HepG2 (cell line): ENCODE results near the gene PAM16. TPM values are rescaled to one million over a fixed set of nuclear protein-coding genes. Genes with fewer than 3 reads are reported as not detected.

Experiments
- CREM ChIP-seq, 2 experiments: sonication (generic) in 1 of 2; formaldehyde crosslinking in 1 of 2; IDR thresholded peaks; 2 replicates each; pipeline versions ENCODE4 v1.4.0 to v1.6.1; 2016 to 2020; ENCODE audit warnings: antibody characterized with exemption in 1 of 2, mild to moderate bottlenecking in 1 of 2, missing genetic modification reagents in 1 of 2
- GATA4 ChIP-seq: sonication (generic); IDR thresholded peaks from 2 replicates; pipeline ENCODE4 v1.6.1; 2016; ENCODE audit warnings: antibody characterized with exemption, low read depth, borderline replicate concordance
- HDAC6 ChIP-seq: fragments of 200-600 bp; sonication (generic); IDR thresholded peaks from 2 replicates; pipeline ENCODE4 v1.7.0; 2017; ENCODE audit warnings: mild to moderate bottlenecking, antibody characterized with exemption, low read length, low read depth
- HOXA5 ChIP-seq: sonication (generic); formaldehyde crosslinking; IDR thresholded peaks from 2 replicates; pipeline ENCODE4 v1.4.0; 2020; ENCODE audit warnings: missing genetic modification reagents
- HOXA9 ChIP-seq: sonication (generic); formaldehyde crosslinking; IDR thresholded peaks from 2 replicates; pipeline ENCODE4 v1.8.1; 2022; ENCODE audit warnings: missing genetic modification reagents, mild to moderate bottlenecking, moderate library complexity, borderline replicate concordance
- NR1H2 ChIP-seq: sonication (generic); formaldehyde crosslinking; IDR thresholded peaks from 2 replicates; pipeline ENCODE4 v1.8.1; 2022; ENCODE audit warnings: low read depth, missing genetic modification reagents, borderline replicate concordance
- RXRB ChIP-seq: IDR thresholded peaks from 2 replicates; pipeline ENCODE4 v1.6.1; 2016; ENCODE audit warnings: borderline replicate concordance, missing genetic modification reagents, missing compliant biosample characterization
- SNRNP70 ChIP-seq: fragments of 200-400 bp; formaldehyde crosslinking; IDR thresholded peaks from 2 replicates; pipeline ENCODE4 v1.6.1; 2017; ENCODE audit warnings: mild to moderate bottlenecking, low read depth, low read length, moderate library complexity
- ZNF331 ChIP-seq: sonication (generic); formaldehyde crosslinking; IDR thresholded peaks from 2 replicates; pipeline ENCODE4 v1.4.0; 2020; ENCODE audit warnings: missing genetic modification reagents
- ZNF350 ChIP-seq: sonication (generic); formaldehyde crosslinking; IDR thresholded peaks from 2 replicates; pipeline ENCODE4 v1.4.0; 2020; ENCODE audit warnings: mild to moderate bottlenecking, low read depth, missing genetic modification reagents, borderline replicate concordance
- ZNF543 ChIP-seq: sonication (generic); formaldehyde crosslinking; IDR thresholded peaks from 2 replicates; pipeline ENCODE4 v1.4.0; 2020; ENCODE audit warnings: mild to moderate bottlenecking, missing genetic modification reagents
- ZNF614 ChIP-seq: IDR thresholded peaks from 2 replicates; pipeline ENCODE4 v1.6.1; 2018; ENCODE audit warnings: missing biosample characterization, missing genetic modification reagents, inconsistent platforms, borderline replicate concordance
- ZNF644 ChIP-seq: IDR thresholded peaks from 2 replicates; pipeline ENCODE4 v1.6.1; 2016; ENCODE audit warnings: low read depth
- ZNF768 ChIP-seq: sonication (generic); formaldehyde crosslinking; IDR thresholded peaks from 2 replicates; pipeline ENCODE4 v1.4.0; 2020; ENCODE audit warnings: missing genetic modification reagents
- ZNF83 ChIP-seq: sonication (generic); formaldehyde crosslinking; IDR thresholded peaks from 2 replicates; pipeline ENCODE4 v1.4.0; 2020; ENCODE audit warnings: missing genetic modification reagents, mild to moderate bottlenecking, borderline replicate concordance
- ZSCAN22 ChIP-seq: sonication (generic); formaldehyde crosslinking; IDR thresholded peaks from 2 replicates; pipeline ENCODE4 v1.4.0; 2020; ENCODE audit warnings: mild to moderate bottlenecking, missing genetic modification reagents
- polyA plus RNA-seq, 8 experiments: library from polyadenylated mRNA; depleted of rRNA in 3 of 8; stranded (reverse) in 7 of 8; unstranded in 1 of 8; fragments of >200 nt; fragmentation: Illumina TruSeq in 4 of 8; extraction: Trizol in 4 of 8; gene quantifications; 2 replicates each; pipeline versions ENCODE4 v1.2.1 to v1.2.3, GENCODE V29; 2011 to 2016; ENCODE audit warnings: low read depth in 4 of 8, missing spikeins in 1 of 8, mixed read lengths in 1 of 8; ENCODE audit not compliant: insufficient read depth in 1 of 8
- total RNA-seq, 5 experiments: library from RNA; depleted of rRNA; stranded (reverse); fragments of >200 nt; fragmentation: Illumina TruSeq; extraction: Trizol; gene quantifications; 2 replicates each; pipeline ENCODE4 v1.2.3, GENCODE V29; 2016; ENCODE audit warnings: low read depth in 1 of 5
- TF ChIP-seq, protein P1 (sequence below): sonication (generic); formaldehyde crosslinking; IDR thresholded peaks from 2 replicates; pipeline ENCODE4 v1.8.0; 2022; ENCODE audit warnings: mild to moderate bottlenecking, missing genetic modification reagents; ENCODE audit not compliant: insufficient replicate concordance
- TF ChIP-seq, protein P2 (sequence below): sonication (generic); formaldehyde crosslinking; IDR thresholded peaks from 2 replicates; pipeline ENCODE4 v1.4.0; 2020; ENCODE audit warnings: missing genetic modification reagents
- TF ChIP-seq, protein P3 (sequence below): sonication (generic); IDR thresholded peaks from 2 replicates; pipeline ENCODE4 v1.6.1; 2016; ENCODE audit warnings: low read depth, borderline replicate concordance
- TF ChIP-seq, protein P4 (sequence below): sonication (generic); formaldehyde crosslinking; IDR thresholded peaks from 2 replicates; pipeline ENCODE4 v1.8.0; 2023; ENCODE audit warnings: mild to moderate bottlenecking, missing genetic modification reagents
- TF ChIP-seq, protein P5 (sequence below): IDR thresholded peaks from 2 replicates; pipeline ENCODE4 v1.6.1; 2016; ENCODE audit warnings: control low read depth
- TF ChIP-seq, protein P6 (sequence below): sonication (generic); formaldehyde crosslinking; IDR thresholded peaks from 2 replicates; pipeline ENCODE4 v1.4.0; 2020; ENCODE audit warnings: mild to moderate bottlenecking, missing genetic modification reagents

The PAM16 gene
- total and polyA plus RNA-seq, 2 of the 13 experiments (the other 11 are each of a cell fraction or from before 2014, with no cell fraction given) = 51.5 to 51.8 TPM

DNA sequence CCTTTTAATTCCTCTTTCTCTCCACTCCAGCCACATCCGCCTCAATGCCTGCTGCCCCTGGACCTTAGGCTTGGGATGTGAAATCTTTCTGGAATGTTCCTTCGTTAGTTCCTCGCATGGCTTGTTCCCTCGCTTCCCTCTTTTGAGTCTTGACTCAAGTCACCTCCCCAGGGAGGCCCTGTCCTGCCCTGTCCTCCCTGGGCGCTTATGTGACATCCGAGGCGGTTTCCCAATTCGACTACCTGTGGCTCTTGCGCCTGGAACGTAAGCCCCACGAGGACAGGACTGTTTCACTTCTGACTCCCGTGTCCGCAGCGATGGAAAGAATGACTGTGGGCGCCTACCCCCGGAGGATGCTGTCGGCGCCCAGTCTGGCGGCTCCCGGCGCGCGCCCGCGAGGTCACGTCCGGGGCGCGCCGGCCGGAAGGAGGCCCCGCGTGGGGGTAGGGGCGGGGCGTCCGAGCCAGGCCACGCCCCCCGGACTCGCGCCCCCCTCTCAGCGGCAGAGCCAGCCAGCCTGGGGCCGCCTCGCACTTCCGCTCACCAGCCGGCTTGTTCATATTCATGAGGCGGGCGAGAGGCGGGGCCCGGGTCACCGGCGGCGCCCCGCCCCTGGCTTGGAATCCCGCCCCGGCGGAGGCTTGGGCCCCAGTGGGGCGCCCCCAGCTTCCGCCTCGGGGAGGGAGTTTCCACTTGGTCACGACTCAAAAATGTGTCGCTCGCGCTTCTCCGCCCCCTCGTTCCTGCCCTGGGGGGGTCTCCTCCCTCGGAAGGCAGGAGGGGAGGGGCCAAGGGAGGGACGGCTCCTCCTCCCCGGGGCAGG is 43.7 kb downstream of the PAM16 start (continued):
- no peak for TF ChIP-seq ZNF614 (CRISPR knock-in tag)
- TF ChIP-seq ZNF83 (CRISPR knock-in tag) = no peak
- TF ChIP-seq ZNF644 = no peak
- TF ChIP-seq NR1H2 (CRISPR knock-in tag) = no peak
- no peak for TF ChIP-seq HDAC6
- TF ChIP-seq, protein P1, sequence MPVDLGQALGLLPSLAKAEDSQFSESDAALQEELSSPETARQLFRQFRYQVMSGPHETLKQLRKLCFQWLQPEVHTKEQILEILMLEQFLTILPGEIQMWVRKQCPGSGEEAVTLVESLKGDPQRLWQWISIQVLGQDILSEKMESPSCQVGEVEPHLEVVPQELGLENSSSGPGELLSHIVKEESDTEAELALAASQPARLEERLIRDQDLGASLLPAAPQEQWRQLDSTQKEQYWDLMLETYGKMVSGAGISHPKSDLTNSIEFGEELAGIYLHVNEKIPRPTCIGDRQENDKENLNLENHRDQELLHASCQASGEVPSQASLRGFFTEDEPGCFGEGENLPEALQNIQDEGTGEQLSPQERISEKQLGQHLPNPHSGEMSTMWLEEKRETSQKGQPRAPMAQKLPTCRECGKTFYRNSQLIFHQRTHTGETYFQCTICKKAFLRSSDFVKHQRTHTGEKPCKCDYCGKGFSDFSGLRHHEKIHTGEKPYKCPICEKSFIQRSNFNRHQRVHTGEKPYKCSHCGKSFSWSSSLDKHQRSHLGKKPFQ (CRISPR knock-in tag) = no peak
- TF ChIP-seq, protein P2, sequence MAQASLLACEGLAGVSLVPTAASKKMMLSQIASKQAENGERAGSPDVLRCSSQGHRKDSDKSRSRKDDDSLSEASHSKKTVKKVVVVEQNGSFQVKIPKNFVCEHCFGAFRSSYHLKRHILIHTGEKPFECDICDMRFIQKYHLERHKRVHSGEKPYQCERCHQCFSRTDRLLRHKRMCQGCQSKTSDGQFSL = no peak
- TF ChIP-seq, protein P3, sequence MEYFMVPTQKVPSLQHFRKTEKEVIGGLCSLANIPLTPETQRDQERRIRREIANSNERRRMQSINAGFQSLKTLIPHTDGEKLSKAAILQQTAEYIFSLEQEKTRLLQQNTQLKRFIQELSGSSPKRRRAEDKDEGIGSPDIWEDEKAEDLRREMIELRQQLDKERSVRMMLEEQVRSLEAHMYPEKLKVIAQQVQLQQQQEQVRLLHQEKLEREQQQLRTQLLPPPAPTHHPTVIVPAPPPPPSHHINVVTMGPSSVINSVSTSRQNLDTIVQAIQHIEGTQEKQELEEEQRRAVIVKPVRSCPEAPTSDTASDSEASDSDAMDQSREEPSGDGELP = no peak
- TF ChIP-seq, protein P4, sequence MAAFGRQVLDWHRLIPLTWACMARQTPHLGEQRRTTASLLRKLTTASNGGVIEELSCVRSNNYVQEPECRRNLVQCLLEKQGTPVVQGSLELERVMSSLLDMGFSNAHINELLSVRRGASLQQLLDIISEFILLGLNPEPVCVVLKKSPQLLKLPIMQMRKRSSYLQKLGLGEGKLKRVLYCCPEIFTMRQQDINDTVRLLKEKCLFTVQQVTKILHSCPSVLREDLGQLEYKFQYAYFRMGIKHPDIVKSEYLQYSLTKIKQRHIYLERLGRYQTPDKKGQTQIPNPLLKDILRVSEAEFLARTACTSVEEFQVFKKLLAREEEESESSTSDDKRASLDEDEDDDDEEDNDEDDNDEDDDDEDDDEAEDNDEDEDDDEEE (CRISPR knock-in tag) = no peak
- TF ChIP-seq HOXA9 (CRISPR knock-in tag) = no peak
- no peak for TF ChIP-seq CREM (IDR thresholded peaks at IDR 0.05)
- TF ChIP-seq CREM (CRISPR knock-in tag; IDR thresholded peaks at IDR 0.05) = no peak
- no peak for TF ChIP-seq ZNF768
- TF ChIP-seq ZNF331 (CRISPR knock-in tag) = no peak
- TF ChIP-seq SNRNP70 = no peak
- TF ChIP-seq, protein P5, sequence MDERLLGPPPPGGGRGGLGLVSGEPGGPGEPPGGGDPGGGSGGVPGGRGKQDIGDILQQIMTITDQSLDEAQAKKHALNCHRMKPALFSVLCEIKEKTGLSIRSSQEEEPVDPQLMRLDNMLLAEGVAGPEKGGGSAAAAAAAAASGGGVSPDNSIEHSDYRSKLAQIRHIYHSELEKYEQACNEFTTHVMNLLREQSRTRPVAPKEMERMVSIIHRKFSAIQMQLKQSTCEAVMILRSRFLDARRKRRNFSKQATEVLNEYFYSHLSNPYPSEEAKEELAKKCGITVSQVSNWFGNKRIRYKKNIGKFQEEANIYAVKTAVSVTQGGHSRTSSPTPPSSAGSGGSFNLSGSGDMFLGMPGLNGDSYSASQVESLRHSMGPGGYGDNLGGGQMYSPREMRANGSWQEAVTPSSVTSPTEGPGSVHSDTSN (CRISPR knock-in tag) = no peak
- 0 out of 2 replicates have a peak, but pooled peaks have one; percentile 26 for TF ChIP-seq ZNF350
- TF ChIP-seq ZNF543 = 0 out of 2 replicates have a peak, but pooled peaks have one; percentile 53
- TF ChIP-seq HOXA5 (CRISPR knock-in tag) = no peak
- no peak for TF ChIP-seq ZSCAN22 (CRISPR knock-in tag)
- TF ChIP-seq RXRB (CRISPR knock-in tag) = no peak; the same call in 1 of the 2 replicates
- TF ChIP-seq, protein P6, sequence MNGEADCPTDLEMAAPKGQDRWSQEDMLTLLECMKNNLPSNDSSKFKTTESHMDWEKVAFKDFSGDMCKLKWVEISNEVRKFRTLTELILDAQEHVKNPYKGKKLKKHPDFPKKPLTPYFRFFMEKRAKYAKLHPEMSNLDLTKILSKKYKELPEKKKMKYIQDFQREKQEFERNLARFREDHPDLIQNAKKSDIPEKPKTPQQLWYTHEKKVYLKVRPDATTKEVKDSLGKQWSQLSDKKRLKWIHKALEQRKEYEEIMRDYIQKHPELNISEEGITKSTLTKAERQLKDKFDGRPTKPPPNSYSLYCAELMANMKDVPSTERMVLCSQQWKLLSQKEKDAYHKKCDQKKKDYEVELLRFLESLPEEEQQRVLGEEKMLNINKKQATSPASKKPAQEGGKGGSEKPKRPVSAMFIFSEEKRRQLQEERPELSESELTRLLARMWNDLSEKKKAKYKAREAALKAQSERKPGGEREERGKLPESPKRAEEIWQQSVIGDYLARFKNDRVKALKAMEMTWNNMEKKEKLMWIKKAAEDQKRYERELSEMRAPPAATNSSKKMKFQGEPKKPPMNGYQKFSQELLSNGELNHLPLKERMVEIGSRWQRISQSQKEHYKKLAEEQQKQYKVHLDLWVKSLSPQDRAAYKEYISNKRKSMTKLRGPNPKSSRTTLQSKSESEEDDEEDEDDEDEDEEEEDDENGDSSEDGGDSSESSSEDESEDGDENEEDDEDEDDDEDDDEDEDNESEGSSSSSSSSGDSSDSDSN (CRISPR knock-in tag) = no peak
- no peak for TF ChIP-seq GATA4
